ENCODE measurements around the gene OCA2.

DNA sequence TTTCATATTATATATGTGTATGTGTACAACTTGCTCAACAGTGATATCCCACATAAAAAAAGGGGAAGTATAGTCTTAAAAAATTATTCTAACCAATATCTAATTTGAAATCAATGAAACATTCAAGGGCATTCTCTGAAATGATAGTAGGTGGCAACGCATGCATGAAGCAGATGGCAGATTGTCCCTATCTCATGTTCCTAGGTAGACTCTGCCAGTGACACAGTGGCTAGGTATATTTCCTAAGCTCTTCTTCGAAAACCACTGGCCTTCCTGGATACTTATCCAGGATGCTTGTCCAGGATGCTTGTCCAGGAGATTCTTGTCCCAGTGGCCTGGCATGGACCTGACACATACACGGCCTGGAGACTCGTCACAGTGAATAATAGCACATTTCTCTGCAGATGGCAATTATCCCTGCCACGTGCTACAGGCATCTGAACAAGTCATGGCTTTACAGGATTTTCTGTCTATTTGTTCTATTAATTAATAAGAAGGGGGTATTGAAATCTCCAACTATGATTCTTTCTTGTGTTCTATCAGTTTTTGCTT, 54.9 kb downstream of the OCA2 start:
- TF ChIP-seq, protein P1, sequence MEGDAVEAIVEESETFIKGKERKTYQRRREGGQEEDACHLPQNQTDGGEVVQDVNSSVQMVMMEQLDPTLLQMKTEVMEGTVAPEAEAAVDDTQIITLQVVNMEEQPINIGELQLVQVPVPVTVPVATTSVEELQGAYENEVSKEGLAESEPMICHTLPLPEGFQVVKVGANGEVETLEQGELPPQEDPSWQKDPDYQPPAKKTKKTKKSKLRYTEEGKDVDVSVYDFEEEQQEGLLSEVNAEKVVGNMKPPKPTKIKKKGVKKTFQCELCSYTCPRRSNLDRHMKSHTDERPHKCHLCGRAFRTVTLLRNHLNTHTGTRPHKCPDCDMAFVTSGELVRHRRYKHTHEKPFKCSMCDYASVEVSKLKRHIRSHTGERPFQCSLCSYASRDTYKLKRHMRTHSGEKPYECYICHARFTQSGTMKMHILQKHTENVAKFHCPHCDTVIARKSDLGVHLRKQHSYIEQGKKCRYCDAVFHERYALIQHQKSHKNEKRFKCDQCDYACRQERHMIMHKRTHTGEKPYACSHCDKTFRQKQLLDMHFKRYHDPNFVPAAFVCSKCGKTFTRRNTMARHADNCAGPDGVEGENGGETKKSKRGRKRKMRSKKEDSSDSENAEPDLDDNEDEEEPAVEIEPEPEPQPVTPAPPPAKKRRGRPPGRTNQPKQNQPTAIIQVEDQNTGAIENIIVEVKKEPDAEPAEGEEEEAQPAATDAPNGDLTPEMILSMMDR (optimal IDR thresholded peaks at IDR 0.05 in 1 of 3, IDR thresholded peaks at IDR 0.05 in 1 of 3, conservative IDR thresholded peaks at IDR 0.05 in 1 of 3; ENCODE audit: extremely low read depth in 1 of 3, insufficient read depth in 2 of 3, low read length in 3 of 3), result no peak
- no peak for TF ChIP-seq EZH2 (IDR thresholded peaks at IDR 0.05; ENCODE audit: low read length)
